ENCODE measurements around the gene LCLAT1. TPM values are rescaled to one million over a fixed set of nuclear protein-coding genes. Genes with fewer than 3 reads are reported as not detected.

Gene LCLAT1
- total and polyA plus RNA-seq, 2 donors (not counting 1 experiment from before 2014, with no cell fraction given) = 5.1 to 21.9 TPM

GRCh38 chr2:30400151-30400954 lies 46.7 kb upstream of the LCLAT1 start:
- Histone ChIP-seq H3K9ac (ENCODE audit: low read length) (no peak overlapping the region), H3K36me3 (replicated peaks in 1 of 2; ENCODE audit: control extremely low read depth in 1 of 2, control insufficient read depth in 1 of 2, extremely low read depth in 1 of 2, insufficient read depth in 2 of 2, low read length in 1 of 2) (no peaks in the 10 kb centered on the region), H2AFZ (ENCODE audit: insufficient read depth, low read depth, low read length, poor library complexity, severe bottlenecking) (no peak overlapping the region), H3K4me3 (ENCODE audit: control extremely low read depth in 1 of 5, extremely low read depth in 1 of 5, insufficient read depth in 1 of 5, low read depth in 2 of 5, low read length in 4 of 5) (no peak overlapping the region), H3K27ac (ENCODE audit: low read length in 2 of 2) (no peak overlapping the region), H3K9me3 (ENCODE audit: control extremely low read depth in 1 of 3, control insufficient read depth in 2 of 3, insufficient read depth in 1 of 3, low read length in 2 of 3) (peaks cover 0 to 4% (median 0%) of the 10 kb centered on the region in 3 donors), H3K4me1 (ENCODE audit: control insufficient read depth in 2 of 2, insufficient read depth in 2 of 2, low read length in 2 of 2) (no peaks in the 10 kb centered on the region), H4K20me1 (ENCODE audit: control insufficient read depth, insufficient read depth, low read length, poor library complexity, severe bottlenecking) (no peaks in the 10 kb centered on the region), H3K27me3 (replicated peaks in 1 of 4; ENCODE audit: control extremely low read depth in 1 of 4, control insufficient read depth in 3 of 4, insufficient read depth in 4 of 4, low read length in 3 of 4) (no peaks in the 10 kb centered on the region), H3K79me2 (ENCODE audit: control insufficient read depth, insufficient read depth, low read length) (no peaks in the 10 kb centered on the region), H3K4me2 (replicated peaks; ENCODE audit: low read depth, low read length, poor library complexity, severe bottlenecking) (no peak overlapping the region)
- TF ChIP-seq EZH2 (IDR thresholded peaks at IDR 0.05; ENCODE audit: borderline replicate concordance, insufficient read depth, low read depth, low read length, poor library complexity, severe bottlenecking) (no peak), CTCF (IDR thresholded peaks at IDR 0.05) (no peak)
- H3K9me3 Mint-ChIP-seq (ENCODE audit: insufficient read depth) = no peaks in the 10 kb centered on the region
- DNase-seq = no peak
- H3K4me1 Mint-ChIP-seq = no peaks in the 10 kb centered on the region
- intact Hi-C loops (cut with micrococcal nuclease) = no loop called here
- H3K27ac Mint-ChIP-seq = no peak overlapping the region
- H3K27me3 Mint-ChIP-seq = no peaks in the 10 kb centered on the region
- H3K4me3 Mint-ChIP-seq = no peak overlapping the region
- WGBS (ENCODE audit: insufficient coverage) = 93% methylated on average over 5 of the region's 11 CpGs
- ATAC-seq (ENCODE audit: low read depth) = no peak
- ChIA-PET POLR2A (interaction anchor here (0.7 kb wide), 1 partner anchor 34 kb away, joined by 4 read pairs; no protein-coding TSS in a partner anchor), CTCF (interaction anchor here (1.1 kb wide), 1 partner anchor 191 kb away, joined by 3 read pairs; no protein-coding TSS in a partner anchor)

GRCh38 chr2:30402441-30403182 lies 44.4 kb upstream of the LCLAT1 start:
- no CpG with 5 or more reads among the region's 5 CpGs for WGBS (ENCODE audit: insufficient coverage)
- no peak for TF ChIP-seq CTCF (IDR thresholded peaks at IDR 0.05)
- TF ChIP-seq EZH2 (IDR thresholded peaks at IDR 0.05; ENCODE audit: borderline replicate concordance, insufficient read depth, low read depth, low read length, poor library complexity, severe bottlenecking) = no peak
- Histone ChIP-seq H4K20me1 (ENCODE audit: control insufficient read depth, insufficient read depth, low read length, poor library complexity, severe bottlenecking) (no peaks in the 10 kb centered on the region), H3K27ac (ENCODE audit: low read length in 2 of 2) (no peak overlapping the region), H3K79me2 (ENCODE audit: control insufficient read depth, insufficient read depth, low read length) (no peaks in the 10 kb centered on the region), H3K4me3 (ENCODE audit: control extremely low read depth in 1 of 5, extremely low read depth in 1 of 5, insufficient read depth in 1 of 5, low read depth in 2 of 5, low read length in 4 of 5) (no peak overlapping the region), H3K27me3 (replicated peaks in 1 of 4; ENCODE audit: control extremely low read depth in 1 of 4, control insufficient read depth in 3 of 4, insufficient read depth in 4 of 4, low read length in 3 of 4) (no peaks in the 10 kb centered on the region), H3K4me1 (ENCODE audit: control insufficient read depth in 2 of 2, insufficient read depth in 2 of 2, low read length in 2 of 2) (peaks cover 1 to 2% of the 10 kb centered on the region in 2 donors), H3K9me3 (ENCODE audit: control extremely low read depth in 1 of 3, control insufficient read depth in 2 of 3, insufficient read depth in 1 of 3, low read length in 2 of 3) (no peaks in the 10 kb centered on the region), H3K9ac (ENCODE audit: low read length) (no peak overlapping the region), H3K36me3 (replicated peaks in 1 of 2; ENCODE audit: control extremely low read depth in 1 of 2, control insufficient read depth in 1 of 2, extremely low read depth in 1 of 2, insufficient read depth in 2 of 2, low read length in 1 of 2) (no peaks in the 10 kb centered on the region), H2AFZ (ENCODE audit: insufficient read depth, low read depth, low read length, poor library complexity, severe bottlenecking) (no peak overlapping the region), H3K4me2 (replicated peaks; ENCODE audit: low read depth, low read length, poor library complexity, severe bottlenecking) (no peak overlapping the region)
- POLR2A ChIA-PET = no interaction called here
- Mint-ChIP-seq H3K27me3 (no peaks in the 10 kb centered on the region), H3K27ac (no peak overlapping the region), H3K4me1 (no peaks in the 10 kb centered on the region), H3K4me3 (no peak overlapping the region), H3K9me3 (ENCODE audit: insufficient read depth) (no peaks in the 10 kb centered on the region)
- intact Hi-C loops (cut with micrococcal nuclease) = no loop called here
- DNase-seq (no peak), ATAC-seq (ENCODE audit: low read depth) (no peak)
- CTCF ChIA-PET = no interaction called here

Data from B cell (primary cell).